HG02678 (cell line): ENCODE results near the gene CYP2F1.

Source experiments
- ATAC-seq: cut with Tn5 transposase; IDR thresholded peaks from one replicate; pipeline ENCODE4 v1.9.1; 2021; ENCODE audit warnings: mild to moderate bottlenecking, moderate library complexity; ENCODE audit not compliant: unreplicated experiment

Gene CYP2F1

DNA sequence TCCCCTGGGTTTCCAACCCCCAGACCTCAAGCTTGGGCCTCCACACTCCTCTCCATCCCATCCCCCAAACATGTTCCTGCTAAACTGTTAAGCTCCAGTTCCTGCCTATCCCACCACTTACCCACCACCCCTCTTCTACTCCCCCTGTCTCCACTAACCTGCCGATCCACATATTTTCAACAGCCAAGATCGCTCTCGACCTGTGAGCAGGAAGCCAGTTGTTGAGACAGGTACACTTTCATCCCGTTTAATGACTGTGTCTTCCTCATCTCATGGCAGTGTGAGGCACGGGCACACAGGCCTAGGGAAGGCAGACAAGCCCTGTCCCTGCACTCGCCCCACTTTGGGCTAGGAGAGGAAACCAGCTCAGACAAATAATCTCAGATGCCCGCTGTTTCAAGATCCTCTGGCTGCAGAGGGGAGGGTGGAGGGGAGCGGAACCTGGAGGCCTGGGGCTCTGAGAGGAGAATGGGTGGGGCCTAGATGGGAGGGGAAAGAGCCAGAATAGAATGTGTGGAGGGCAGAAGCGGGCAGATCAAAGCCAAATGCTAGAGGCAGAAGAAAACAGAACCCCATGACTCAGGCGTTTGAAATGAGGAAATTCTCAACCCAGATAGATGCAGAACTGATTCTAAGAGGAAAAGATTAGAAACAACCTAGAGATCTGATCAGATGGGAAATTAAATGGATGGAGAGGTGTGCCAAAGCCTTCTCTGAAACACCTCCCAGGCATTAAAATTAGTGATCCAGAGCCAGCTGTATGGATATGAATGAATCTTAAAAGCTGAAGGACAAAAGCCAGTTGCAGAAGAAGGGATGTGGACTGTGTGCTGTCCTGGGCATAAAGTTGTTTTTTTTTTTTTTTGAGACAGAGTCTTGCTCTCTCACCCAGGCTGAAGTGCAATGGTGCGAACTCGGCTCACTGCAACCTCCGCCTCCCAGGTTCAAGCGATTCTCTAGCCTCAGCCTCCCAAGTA lies 61.9 kb downstream of the CYP2F1 start:
- ATAC-seq: no peak
